Neural progenitor cell (in vitro differentiated cells): Measurements from ENCODE around the gene GPR162. TPM values are rescaled to one million over a fixed set of nuclear protein-coding genes. Genes with fewer than 3 reads are reported as not detected.
A peak's percentile ranks its signal among the peaks of the same experiment; 100 is the strongest.

Experiments used
- DNase-seq: peaks from one replicate; pipeline ENCODE4 v3.0.0-alpha.2; 2016; ENCODE audit warnings: low spot score
- H2AFZ ChIP-seq: fragments of 200-600 bp; sonication (generic); replicated peaks from 2 replicates; pipeline ENCODE4 v1.6.1; 2016; ENCODE audit warnings: antibody characterized with exemption
- H3F3A ChIP-seq: fragments of 200-600 bp; sonication (generic); 2 replicates; pipeline ENCODE4 v1.6.1; 2016; ENCODE audit warnings: antibody characterized with exemption, low read depth
- H3K27ac ChIP-seq: fragments of 200-600 bp; sonication (generic); 2 replicates; pipeline ENCODE4 v1.5.1; 2016; ENCODE audit warnings: mild to moderate bottlenecking
- H3K27me3 ChIP-seq: fragments of 200-600 bp; sonication (generic); 2 replicates; pipeline ENCODE4 v1.6.1; 2016; ENCODE audit warnings: mild to moderate bottlenecking, moderate library complexity
- H3K36me3 ChIP-seq: fragments of 200-600 bp; sonication (generic); 2 replicates; pipeline ENCODE4 v1.5.1; 2016
- H3K4me1 ChIP-seq: fragments of 200-600 bp; sonication (generic); 2 replicates; pipeline ENCODE4 v1.6.1; 2016; ENCODE audit warnings: mixed run types
- H3K4me2 ChIP-seq: fragments of 200-600 bp; sonication (generic); 2 replicates; pipeline ENCODE4 v1.6.1; 2016
- H3K4me3 ChIP-seq: fragments of 200-600 bp; sonication (generic); 2 replicates; pipeline ENCODE4 v1.5.1; 2016
- H3K79me2 ChIP-seq: fragments of 200-600 bp; sonication (generic); 2 replicates; pipeline ENCODE4 v1.6.1; 2016; ENCODE audit warnings: low read depth
- H3K9ac ChIP-seq: fragments of 200-600 bp; sonication (generic); 2 replicates; pipeline ENCODE4 v1.6.1; 2016
- H3K9me3 ChIP-seq: fragments of 200-600 bp; sonication (generic); 2 replicates; pipeline ENCODE4 v1.5.1; 2016; ENCODE audit warnings: low read depth
- H4K20me1 ChIP-seq: fragments of 200-600 bp; sonication (generic); 2 replicates; pipeline ENCODE4 v1.6.1; 2016; ENCODE audit warnings: low read depth
- H3K27ac Mint-ChIP-seq: 3 replicates; pipeline ENCODE4 v1.8.0; 2021; ENCODE audit warnings: mixed read lengths
- H3K27me3 Mint-ChIP-seq: 2 replicates; pipeline ENCODE4 v1.8.0; 2022; ENCODE audit warnings: low read depth, mild to moderate bottlenecking, inconsistent platforms, moderate library complexity, mixed read lengths; ENCODE audit not compliant: insufficient read depth
- H3K36me3 Mint-ChIP-seq: 3 replicates; pipeline ENCODE4 v1.8.0; 2021; ENCODE audit warnings: mixed read lengths
- H3K4me1 Mint-ChIP-seq: 3 replicates; pipeline ENCODE4 v1.8.0; 2021; ENCODE audit warnings: mixed read lengths
- H3K4me3 Mint-ChIP-seq: 3 replicates; pipeline ENCODE4 v1.8.0; 2021; ENCODE audit warnings: mild to moderate bottlenecking, moderate library complexity, mixed read lengths
- H3K9me3 Mint-ChIP-seq: 3 replicates; pipeline ENCODE4 v1.8.0; 2020; ENCODE audit warnings: mixed read lengths
- CTCF ChIP-seq: fragments of 200-600 bp; sonication (generic); IDR thresholded peaks from 2 replicates; pipeline ENCODE4 v1.5.1; 2017; ENCODE audit warnings: antibody characterized with exemption, mild to moderate bottlenecking
- EZH2 ChIP-seq: fragments of 200-600 bp; sonication (generic); IDR thresholded peaks from 2 replicates; pipeline ENCODE4 v1.6.1; 2017; ENCODE audit warnings: antibody characterized with exemption, mild to moderate bottlenecking, moderate library complexity
- EZH2phosphoT487 ChIP-seq: fragments of 200-600 bp; sonication (generic); IDR thresholded peaks from 2 replicates; pipeline ENCODE4 v1.6.1; 2017; ENCODE audit warnings: antibody characterized with exemption
- total RNA-seq: library from RNA; depleted of rRNA; stranded (reverse); fragments of >200 nt; gene quantifications from 2 replicates; pipeline ENCODE4 v1.2.3, GENCODE V29; 2015; ENCODE audit warnings: low replicate concordance

Gene GPR162
- total RNA-seq, 1 donor from 2014 or later: 10.0 TPM

DNA sequence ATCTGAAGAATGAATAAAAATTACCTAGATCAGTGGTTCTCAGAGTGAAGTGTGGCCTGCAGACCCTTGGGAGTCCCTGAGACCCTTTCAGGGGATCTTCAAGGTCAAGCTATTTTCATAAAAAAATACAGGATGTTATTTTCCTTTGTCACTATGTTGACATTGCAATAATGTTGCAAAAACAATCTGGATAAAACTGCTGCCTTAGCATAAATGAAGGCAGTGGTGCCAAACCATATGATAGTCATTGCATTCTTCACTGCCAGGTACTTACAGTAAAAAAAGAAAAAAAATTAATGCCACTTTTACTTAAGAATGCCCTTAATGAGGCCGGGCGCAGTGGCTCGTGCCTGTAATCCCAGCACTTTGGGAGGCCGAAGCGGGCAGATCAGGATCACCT lies 34.3 kb upstream of the GPR162 start:
- no peak for DNase-seq
- peaks cover 39% of the 10 kb centered on the region for H3K4me1 Mint-ChIP-seq
- Histone ChIP-seq H4K20me1 (no peaks in the 10 kb centered on the region), H2AFZ (no peak overlapping the region), H3K36me3 (no peaks in the 10 kb centered on the region), H3K9ac (no peak overlapping the region), H3K4me3 (no peak overlapping the region), H3K4me2 (peak overlapping the region; percentile 60), H3K4me1 (peaks cover 33% of the 10 kb centered on the region), H3K27ac (no peak overlapping the region), H3K27me3 (no peaks in the 10 kb centered on the region), H3K9me3 (no peaks in the 10 kb centered on the region), H3K79me2 (no peaks in the 10 kb centered on the region), H3F3A (peaks cover 15% of the 10 kb centered on the region)
- H3K27ac Mint-ChIP-seq: no peak overlapping the region
- H3K36me3 Mint-ChIP-seq: no peaks in the 10 kb centered on the region
- TF ChIP-seq CTCF (no peak), EZH2phosphoT487 (no peak), EZH2 (no peak)
- H3K9me3 Mint-ChIP-seq: no peaks in the 10 kb centered on the region
- no peak overlapping the region for H3K4me3 Mint-ChIP-seq
- H3K27me3 Mint-ChIP-seq: peaks cover 4% of the 10 kb centered on the region

GRCh38 chr12:6788972-6789924 lies 32.4 kb upstream of the GPR162 start, which contains the start of gene CD4:
Gene CD4 (plus strand): TSS chr12:6789528. CDS start chr12:6800139, 10,611 bp downstream.
- no peak within 1 kb of the TSS for H3K27ac ChIP-seq
- H4K20me1 ChIP-seq: no peaks in the 10 kb centered on the region
- H3K4me1 Mint-ChIP-seq: peaks cover 49% of the 10 kb centered on the region
- no peak within 1 kb of the TSS for H3K4me3 ChIP-seq
- TF ChIP-seq EZH2phosphoT487 (no peak), CTCF (no peak), EZH2 (no peak)
- peaks cover 4% of the 10 kb centered on the region for H3K27me3 Mint-ChIP-seq
- peaks cover 20% of the 10 kb centered on the region for H3F3A ChIP-seq
- H3K9ac ChIP-seq: no peak within 1 kb of the TSS
- no peaks in the 10 kb centered on the region for H3K36me3 Mint-ChIP-seq
- no peak within 1 kb of the TSS for H3K27ac Mint-ChIP-seq
- H3K4me1 ChIP-seq: peaks cover 35% of the 10 kb centered on the region
- no peak within 1 kb of the TSS for H3K4me3 Mint-ChIP-seq
- peak within 1 kb of the TSS; percentile 40 for H3K4me2 ChIP-seq
- H3K9me3 Mint-ChIP-seq: no peaks in the 10 kb centered on the region
- H3K27me3 ChIP-seq: no peaks in the 10 kb centered on the region
- no peaks in the 10 kb centered on the region for H3K36me3 ChIP-seq
- no peaks in the 10 kb centered on the region for H3K9me3 ChIP-seq
- DNase-seq: no peak
- peak within 1 kb of the TSS; percentile 70 for H2AFZ ChIP-seq
- no peaks in the 10 kb centered on the region for H3K79me2 ChIP-seq

DNA sequence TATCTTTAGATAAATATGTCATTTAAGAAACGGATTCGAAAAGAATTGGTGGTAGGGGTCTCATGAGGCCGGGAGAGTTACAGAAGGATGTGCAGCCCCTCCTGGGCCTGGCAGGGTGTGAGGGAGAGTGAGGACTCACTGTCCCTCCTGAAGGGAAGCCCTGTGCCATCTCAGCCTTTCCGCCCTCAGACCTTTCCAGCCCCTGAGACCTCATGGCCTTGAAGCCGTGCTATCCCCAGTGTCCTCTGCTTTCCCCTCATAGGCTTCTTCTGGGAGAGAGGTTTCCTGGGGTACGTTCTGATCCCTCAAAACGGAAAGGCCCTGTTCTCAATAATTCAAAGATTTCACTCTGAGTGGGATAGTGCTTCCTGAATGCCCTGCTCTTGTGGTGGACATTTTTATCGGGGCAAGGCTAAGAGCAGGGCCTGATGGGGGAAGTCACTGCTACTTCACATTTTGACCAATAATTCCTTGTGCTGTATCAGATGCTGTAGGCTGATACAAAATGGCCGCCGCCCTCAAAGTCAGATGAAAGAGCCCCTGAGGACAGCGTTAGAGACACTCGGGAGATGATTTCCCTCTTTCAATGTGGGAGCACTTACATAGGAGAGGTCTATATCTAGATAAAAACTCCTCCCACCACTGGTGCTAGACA lies 31.0 kb upstream of the GPR162 start:
- no peaks in the 10 kb centered on the region for H3K27me3 ChIP-seq
- TF ChIP-seq CTCF: no peak
- no peak for TF ChIP-seq EZH2phosphoT487
- no peak for TF ChIP-seq EZH2
- peak overlapping the region; percentile 74 for H3K27ac Mint-ChIP-seq

More for the DNA sequence above, 31.0 kb upstream of the GPR162 start:
- H3K4me3 ChIP-seq: no peak overlapping the region
- peaks cover 20% of the 10 kb centered on the region for H3F3A ChIP-seq
- no peaks in the 10 kb centered on the region for H3K79me2 ChIP-seq
- no peaks in the 10 kb centered on the region for H3K36me3 ChIP-seq
- no peaks in the 10 kb centered on the region for H3K36me3 Mint-ChIP-seq
- DNase-seq: no peak
- no peak overlapping the region for H3K4me3 Mint-ChIP-seq
- H4K20me1 ChIP-seq: no peaks in the 10 kb centered on the region
- peaks cover 35% of the 10 kb centered on the region for H3K4me1 ChIP-seq
- no peak overlapping the region for H3K9ac ChIP-seq
- H3K9me3 Mint-ChIP-seq: no peaks in the 10 kb centered on the region
- no peaks in the 10 kb centered on the region for H3K9me3 ChIP-seq
- H3K4me1 Mint-ChIP-seq: peaks cover 52% of the 10 kb centered on the region
- H3K27me3 Mint-ChIP-seq: peaks cover 4% of the 10 kb centered on the region
- peak overlapping the region; percentile 9 for H2AFZ ChIP-seq
- H3K4me2 ChIP-seq: no peak overlapping the region
- H3K27ac ChIP-seq: no peak overlapping the region
